HG03460 (cell line): ENCODE results near the gene KIF5C.
A peak's percentile ranks its signal among the peaks of the same experiment; 100 is the strongest.
"Not testable (repeated sequence)": the region's sequence is repeated elsewhere in the genome, so short reads cannot be mapped to it uniquely, and the experiment has no call there.

Experiments used
- ATAC-seq: cut with Tn5 transposase; IDR thresholded peaks from one replicate; pipeline ENCODE4 v1.9.1; 2021; ENCODE audit not compliant: unreplicated experiment

The KIF5C gene

DNA sequence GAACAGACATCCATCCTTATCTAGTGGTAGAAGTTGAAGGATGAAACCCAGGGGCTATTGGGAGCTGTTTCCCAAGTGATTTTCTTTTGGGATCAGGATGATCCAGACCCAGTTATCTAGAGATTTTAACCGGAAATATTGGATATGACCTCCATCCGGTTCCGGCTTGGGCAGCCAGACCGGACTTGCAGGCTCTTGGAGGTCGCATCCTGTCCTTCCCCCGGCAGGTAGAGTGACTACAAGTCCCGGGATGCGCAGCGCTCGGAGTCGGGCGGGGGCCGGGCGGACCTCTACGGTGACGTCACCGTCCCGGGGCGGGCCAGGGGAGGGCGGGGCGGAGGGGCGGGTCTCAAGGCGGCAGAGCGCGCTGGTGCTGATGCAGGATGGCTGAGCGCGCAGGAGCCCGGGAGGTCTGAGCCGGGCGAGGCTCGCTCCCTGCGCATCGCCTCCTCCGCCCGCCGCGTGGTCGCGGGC lies at the start of gene KIF5C:
KIF5C (plus strand) TSS at position 360 of the 474 bp plus-strand sequence. CDS start 391 bp downstream, outside the sequence.
- ATAC-seq, result peak; percentile 90

DNA sequence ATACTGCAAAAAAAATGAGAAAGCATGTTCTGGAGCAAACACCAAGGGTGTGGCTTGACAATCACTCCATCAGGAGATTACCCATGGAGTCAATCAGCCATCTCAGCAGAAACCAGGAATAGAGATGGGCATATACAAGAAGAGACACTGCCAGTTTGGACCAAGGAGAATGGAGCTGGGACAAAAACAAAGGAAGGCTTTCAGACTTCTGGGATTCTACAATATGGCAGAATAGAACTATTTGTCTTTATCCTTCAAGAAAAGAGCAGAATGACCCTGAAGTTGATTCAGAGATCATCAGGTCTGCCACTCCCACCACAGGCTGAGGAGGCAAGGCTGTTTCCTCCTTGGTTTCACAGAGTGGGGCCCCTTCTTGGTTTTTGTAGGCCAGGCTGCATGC lies 48.2 kb upstream of the KIF5C start:
- ATAC-seq, result no peak

DNA sequence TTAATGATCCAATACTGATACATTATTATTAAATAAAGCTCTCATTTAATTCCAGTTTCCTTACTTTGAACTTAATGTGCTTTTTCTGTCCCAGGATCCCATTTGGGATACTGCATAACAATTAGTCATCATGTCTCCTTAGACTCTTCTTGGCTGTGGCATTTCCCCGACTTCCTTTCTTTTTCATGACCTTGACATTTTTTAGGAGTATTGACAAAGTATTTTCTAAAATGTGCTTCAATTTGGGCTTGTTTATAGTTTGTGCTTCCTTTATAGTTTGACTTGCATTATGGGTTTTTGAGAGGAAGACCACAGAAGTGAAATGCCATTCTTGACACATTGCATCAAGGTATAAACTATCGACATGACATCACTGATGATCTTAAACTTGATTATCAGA lies 46.1 kb upstream of the KIF5C start:
- ATAC-seq, result no peak

DNA sequence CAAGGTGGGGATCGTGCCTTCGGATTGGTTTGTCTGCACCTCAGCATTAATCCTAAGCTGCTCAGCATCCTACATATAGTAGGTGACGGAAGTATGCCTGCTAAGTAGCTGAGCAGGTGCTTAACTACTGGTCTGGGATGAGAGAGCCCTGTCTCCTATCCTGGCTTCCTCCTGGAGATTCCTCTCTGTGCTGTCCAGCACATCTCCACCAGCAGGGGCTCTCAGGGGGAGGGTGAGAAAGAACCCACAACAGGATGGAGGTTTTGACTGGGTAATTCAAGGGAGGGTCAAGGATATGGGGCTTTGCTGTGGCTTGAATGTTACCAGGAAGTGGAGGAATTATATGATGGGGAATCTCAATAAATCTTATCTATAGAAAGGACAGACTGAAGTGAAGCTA lies 45.4 kb upstream of the KIF5C start:
- no peak for ATAC-seq

DNA sequence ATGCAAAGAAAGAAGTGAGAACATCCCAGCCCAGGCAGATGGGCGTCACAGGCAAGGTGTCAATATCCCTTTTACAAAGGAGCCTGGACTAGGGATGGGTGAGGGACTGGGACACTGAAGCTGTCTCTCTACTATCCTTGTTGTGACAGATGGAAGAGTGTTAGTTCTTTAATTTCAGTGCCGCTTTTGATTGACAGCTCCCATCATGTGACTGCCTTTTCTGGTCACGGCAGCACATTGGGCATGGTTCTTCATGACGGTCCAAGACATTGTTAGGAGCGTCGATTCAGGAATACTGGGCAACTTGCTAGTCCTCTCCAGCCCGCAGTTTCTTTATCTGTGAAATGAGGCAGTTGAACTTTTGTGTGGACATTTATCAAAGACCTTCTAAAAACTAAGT lies 42.4 kb upstream of the KIF5C start:
- ATAC-seq, result no peak

DNA sequence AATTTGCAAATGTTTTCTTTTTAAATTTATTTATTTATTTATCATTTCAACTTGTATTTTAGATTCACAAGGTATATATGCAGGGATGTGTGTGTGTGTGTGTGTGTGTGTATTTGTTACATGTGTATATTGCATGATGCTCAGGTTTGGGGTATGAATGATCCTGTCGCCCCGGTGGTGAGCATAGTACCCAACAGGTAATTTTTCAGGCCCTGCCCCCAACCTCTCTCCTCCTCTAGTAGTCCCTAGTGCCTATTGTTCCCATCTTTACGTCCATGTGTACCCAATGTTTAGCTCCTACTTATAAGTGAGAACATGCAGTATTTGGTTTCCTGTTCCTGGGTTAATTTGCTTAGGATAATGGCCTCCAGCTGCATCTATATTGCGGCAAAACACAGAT lies 33.0 kb upstream of the KIF5C start:
- no peak for ATAC-seq

DNA sequence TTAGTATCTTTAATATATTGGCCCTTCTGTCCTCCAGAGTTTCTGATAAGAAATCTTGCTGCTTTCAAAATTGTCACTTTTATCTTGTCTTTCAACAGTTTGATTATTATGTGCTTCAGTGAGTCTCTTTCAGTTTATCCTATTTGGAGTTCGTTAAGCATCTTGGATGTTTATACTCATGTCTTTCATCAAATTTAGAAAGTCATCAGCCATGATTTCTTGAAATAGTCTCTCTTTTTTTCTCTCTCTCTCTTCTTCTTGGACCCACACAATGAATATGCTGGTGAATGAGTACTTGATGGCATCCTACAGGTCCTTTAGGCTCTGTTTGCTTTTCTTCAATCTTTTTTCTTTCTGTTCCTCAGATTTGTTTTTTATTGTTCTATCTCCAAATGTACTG lies 26.9 kb upstream of the KIF5C start:
- ATAC-seq, result no peak

DNA sequence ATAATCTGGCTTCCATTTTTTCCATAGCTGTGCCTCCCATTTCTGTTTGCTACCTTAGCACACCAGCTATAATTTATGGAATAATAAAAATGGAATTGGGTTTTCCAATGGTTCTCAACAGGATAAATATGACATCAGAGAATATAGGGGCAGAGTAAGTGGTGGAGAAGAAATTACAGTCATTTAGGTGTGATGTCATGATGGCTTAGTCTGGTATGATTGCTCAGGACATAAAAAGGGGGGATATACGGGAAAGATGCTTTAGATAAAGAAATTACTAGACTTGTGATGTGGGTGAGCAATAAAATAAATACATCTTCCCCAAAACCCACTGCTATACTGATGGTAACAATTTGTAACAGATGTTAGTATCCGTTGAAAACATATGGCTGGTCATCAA lies 21.6 kb upstream of the KIF5C start:
- no peak for ATAC-seq

DNA sequence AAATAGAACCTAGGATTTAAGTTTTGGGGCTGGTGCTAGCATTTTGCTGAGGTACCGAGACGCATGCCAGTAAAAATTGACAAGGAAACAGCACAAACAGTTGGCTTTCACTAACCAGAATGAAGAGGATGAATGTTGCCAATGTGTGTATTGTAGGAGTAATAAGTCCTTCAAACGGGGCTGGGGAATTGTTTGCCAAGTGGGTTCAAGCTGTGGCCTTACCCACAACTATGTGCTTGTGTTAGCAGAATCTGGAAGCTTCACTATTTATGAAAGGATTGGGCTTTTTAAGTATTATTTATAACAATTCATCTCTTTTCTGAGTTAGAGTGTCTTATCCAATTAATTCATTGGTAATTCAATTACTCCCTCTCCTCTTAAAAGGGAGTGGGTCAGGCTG lies 15.0 kb upstream of the KIF5C start:
- no peak for ATAC-seq

DNA sequence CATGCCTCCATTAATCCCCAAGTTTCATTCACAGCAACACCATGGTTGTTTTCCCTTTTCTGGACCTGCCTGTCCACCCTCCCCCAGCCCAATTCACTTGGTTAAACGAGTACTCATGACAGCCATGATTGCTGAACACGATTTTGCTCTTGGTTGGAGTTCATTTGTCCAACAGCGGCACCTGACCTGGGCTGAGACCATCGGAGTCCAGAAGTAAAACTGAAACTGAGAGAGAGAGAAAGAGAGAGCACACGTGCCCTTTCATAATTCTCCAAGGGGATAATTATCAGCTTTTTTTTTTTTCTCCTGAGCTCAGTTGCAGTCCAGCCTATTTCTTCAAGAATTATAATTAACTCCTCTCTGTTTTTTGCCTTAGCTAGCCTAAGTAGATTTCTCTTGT lies 13.7 kb upstream of the KIF5C start:
- ATAC-seq, result no peak

DNA sequence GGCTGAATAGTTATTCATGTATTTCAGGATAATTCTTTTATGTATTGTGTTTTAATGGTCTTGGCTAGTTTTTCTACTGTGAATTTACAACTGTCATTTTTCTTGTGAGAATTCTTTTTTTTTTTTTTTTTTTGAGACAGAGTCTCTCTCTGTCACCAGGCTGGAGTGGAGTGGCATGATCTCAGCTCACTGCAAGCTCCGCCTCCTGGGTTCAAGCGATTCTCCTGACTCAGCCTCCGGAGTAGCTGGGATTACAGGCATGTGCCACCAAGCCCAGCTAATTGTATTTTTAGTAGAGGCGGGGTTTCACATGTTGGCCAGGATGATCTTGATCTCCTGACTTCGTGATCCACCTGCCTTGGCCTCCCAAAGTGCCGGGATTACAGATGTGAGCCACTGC lies 12.5 kb upstream of the KIF5C start:
- ATAC-seq, result not testable (repeated sequence)

DNA sequence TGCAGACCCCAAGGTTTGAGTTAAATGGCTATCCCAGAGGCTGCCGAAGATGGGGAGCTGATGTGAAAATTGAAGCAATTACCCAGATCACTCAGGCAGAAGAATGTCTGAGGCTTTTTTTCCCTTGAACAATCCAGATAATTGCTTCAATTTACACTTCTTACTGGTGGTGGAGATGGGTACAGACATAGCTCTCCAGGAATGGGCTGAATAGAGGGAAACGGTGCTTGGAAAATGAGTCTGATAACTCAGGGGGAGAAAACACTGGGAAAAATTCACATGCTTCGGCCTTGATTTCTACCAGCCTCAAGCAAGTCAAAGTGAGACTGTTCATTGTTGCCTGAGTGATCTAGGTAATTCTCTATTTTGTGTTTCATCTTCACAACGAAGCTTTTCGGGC lies 9.5 kb upstream of the KIF5C start:
- ATAC-seq, result no peak

DNA sequence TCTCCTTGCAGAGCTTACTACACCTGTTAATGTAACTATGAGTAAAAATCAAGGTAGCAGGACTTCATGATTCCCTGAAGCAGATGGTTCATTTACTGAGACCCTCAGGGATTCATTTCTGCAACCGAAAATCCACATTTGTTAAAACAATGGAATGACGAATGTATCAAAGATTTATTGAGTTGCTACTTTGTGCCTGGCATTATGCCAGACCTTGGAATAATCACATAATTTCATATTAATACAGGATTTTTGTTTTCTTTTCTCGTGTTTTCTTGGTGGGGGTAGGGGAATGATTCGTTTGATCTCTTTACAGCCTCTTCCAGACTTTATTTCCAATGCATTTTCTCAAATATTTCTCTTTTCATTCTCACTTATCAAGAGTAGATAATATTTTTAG lies 8.9 kb upstream of the KIF5C start:
- no peak for ATAC-seq

DNA sequence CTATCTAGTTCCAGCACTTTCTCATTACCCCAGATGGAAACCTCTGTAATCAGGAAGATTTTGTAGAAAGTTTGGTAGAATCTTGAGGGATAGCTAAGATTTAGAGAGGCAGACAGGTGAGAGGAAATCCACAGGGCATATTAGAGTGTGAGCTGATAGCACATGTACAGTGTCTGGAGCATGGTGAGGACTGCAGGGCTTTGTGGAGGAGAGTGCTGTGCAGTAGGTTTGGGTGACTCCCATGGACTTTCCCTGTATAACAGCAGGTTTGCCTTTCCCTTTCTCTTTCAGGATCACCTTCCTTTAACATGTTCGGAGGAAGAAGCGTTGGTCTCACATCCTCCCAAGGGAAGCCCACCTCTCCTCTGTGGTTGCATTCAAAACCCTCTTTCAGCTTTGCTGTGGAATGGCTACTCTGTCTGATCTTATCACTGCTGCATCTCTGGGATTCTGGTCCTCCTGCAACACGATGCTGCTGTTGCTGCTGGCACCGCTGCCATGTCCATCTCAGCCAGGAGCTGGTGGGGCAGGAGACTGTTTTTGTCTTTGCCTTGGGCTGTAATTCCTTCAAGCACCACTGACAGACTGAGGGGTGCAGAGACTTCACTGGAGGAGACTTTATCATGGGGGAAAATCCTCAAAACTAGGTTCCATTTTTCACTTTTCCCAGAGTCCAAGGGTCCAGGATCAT lies 7.8 kb upstream of the KIF5C start:
- no peak for ATAC-seq

DNA sequence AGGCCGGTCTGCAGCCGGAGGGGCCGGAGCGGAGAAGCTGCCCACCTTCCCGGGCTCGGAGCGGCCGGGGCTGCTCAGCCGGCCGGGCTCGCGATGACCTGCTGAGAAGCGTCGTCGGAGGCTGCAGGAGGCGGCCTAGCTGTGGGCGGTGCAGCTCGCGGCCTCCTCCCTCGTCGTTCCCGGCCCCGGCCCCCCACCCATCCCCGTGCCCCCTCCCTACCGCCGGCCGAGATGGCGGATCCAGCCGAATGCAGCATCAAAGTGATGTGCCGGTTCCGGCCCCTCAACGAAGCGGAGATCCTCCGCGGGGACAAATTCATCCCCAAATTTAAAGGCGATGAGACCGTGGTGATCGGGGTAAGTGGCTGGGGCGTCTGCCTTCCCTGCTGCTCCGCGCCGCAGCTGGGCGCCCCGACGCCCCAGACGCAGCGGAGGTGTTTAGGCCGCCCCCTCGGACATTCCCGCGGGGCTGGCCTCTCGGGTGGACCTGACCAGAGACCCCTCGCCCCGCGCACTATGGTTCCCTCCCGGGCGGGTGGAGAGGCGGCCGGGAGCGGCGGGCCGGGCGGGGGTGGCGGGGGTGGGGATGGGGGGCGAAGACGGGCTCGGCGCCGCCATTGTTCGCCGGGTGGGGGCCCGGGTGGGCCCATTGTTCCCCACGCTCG lies 492 bp downstream of the KIF5C start:
- peak; percentile 22 for ATAC-seq

DNA sequence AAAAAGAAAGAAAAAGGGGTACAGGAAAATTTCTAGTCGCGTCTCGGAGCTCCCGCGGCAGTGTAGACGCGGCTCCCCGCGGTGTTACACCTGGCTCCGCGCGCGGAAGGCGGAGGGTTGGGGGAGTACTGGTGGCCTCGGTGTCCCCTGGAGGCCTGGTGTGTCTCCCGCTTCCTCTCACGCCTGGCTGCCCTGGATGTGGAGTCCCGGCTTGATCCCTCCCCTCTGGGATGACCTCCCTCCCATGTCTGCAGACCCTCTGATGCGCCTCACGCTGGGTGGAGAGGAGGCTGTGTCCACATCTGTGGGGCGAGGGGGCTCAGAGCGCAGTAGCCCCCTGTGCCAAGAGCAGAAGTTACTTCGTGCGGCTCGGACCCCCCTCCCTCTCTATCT lies 1.2 kb downstream of the KIF5C start:
- no peak for ATAC-seq

DNA sequence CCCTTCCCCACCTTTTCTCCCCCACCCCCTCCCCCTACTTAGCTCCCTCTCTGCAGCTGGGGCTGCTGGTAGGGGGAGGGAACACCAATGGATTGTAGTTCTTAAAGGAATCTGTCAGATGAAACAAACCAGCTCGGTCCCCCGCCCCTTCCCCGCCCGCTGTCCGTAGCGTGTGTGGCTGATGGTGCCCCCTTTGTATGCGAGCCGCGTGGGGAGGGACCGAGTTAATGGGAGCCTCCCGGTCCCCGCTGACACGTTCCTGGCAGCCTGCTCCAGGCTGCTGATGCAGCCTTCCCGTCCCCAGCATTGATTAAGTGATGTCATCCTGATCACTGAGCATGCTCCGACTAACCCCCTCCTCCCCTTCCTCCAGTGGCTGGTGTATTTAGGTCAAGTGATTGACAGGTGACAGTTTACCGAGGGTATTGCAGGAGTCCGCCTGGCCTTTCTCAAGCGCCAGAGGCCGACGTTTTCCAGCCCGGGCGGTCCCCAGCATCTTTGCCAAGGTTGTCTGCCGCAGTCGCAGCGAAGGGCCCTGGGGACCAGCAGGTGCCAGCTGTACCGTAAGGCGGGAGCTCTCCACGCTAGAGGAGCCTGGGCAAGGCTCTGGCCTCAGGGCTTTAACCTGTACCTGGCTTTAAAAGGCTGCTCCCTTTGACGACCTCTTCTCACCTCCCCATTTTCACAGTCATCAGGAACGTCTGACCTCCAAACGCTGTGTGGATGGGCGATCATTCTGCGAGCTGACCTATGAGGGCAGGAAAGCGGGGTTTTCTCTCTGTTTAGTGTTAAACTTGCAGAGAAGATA lies 1.8 kb downstream of the KIF5C start:
- no peak for ATAC-seq

DNA sequence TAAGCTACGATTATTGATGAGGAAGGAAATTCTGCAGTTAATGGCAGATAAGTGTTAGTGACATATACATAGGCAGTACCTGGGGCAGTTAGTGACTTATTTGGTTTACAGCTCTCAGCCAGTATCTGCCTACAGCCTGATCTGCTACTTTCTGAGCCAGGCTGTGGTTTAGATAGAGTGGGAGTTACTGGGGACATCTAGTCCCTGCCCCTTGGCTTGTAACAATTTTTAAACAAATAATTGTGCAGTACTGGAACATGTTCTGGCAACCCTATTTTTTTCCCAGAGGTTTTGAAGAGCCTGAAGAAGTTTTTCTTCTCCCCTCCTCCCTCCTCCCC lies 2.3 kb downstream of the KIF5C start:
- no peak for ATAC-seq

DNA sequence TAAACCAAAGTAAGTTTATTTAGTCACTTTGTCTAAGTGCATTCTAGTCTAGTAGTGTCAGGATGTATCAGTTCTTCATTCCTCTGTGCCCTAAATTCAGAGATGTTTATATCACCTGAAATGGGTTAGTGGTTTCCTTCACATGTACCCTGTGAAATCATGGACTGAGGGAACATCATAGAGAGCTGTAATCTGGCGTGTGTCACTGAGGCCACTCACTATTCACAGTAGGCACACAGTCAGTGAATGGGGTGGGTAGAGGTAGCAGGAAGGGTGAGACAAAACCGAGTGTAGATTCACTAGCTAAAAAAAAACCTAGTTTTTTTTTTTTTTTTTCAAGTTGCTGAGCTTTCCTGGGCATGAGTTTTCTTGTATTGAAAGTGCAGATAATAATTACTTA lies 5.6 kb downstream of the KIF5C start:
- ATAC-seq, result no peak

DNA sequence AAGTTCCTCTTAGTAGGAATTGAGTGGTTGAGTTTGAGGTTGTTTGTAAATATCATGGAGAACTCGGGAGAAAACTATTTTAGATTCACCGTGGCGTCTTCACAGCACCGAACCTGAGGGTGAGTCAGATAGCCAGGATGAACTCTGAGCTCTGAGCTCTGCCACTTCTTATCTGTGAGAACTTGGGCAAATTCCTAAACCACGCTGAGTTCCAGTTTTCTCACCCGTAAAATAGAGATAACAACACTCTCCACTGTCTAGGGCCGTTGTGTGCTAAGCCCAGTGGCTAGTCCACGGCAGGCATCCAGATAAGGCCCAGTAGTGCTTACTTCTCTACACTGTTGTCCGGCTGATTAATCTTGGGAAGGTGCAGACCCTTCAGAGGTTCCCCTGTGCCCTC lies 7.0 kb downstream of the KIF5C start:
- no peak for ATAC-seq

DNA sequence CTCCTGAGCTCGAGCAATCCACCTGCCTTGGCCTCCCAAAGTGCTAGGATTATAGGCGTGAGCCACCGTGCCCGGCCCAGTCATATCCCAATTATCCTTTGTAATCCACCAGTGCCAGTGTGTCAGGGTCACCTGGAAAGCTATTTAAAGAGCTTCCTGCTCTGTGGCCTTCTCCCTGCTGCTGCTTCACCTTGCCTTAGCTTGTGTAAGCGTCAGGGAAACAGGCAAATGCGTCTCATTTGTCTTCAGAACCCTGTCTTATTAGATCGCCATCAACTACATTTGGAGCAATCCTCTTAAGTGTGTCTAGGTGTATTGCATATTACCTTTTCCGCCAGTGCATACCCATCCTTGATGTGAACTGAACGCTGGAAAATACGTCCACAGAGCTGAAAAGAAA lies 10.2 kb downstream of the KIF5C start:
- no peak for ATAC-seq

DNA sequence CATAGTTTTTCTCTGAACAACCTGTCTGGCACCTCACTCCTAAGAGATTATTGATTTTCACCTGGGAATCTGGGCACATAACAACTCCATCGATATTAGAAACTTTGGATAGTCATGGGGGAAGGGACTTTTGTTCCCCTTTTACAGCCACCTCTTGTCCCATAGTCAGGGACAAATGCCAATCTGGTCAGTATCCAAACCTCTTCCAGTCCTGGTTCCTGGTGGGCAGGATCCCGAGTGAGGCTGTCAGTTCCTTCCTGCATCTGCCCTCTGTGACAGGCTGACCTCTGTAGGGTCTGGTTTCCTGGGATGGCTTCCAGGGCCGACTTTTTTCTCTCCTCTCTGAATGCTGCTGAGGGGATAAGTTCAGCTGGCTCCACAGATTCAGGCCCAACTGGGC lies 11.0 kb downstream of the KIF5C start:
- ATAC-seq, result no peak
